Small intestine (tissue), 7 donors: Measurements from ENCODE around the gene RAPGEF6. TPM values are rescaled to one million over a fixed set of nuclear protein-coding genes. Genes with fewer than 3 reads are reported as not detected.

Experiments used
- DNase-seq, 2 donors: peaks; one replicate each; pipeline versions ENCODE4 v3.0.0 to v3.0.0-alpha.2; 2013
- FAIRE-seq: peaks from 2 replicates; lab custom pipeline; 2012; peaks lifted over from hg19 to GRCh38; lab: Jason Lieb, UNC
- H3K27ac ChIP-seq, 3 donors: one replicate each; pipeline ENCODE4 v1.5.1; 2013; ENCODE audit warnings: low read length in 2 of 3, mild to moderate bottlenecking in 2 of 3, control low read depth in 1 of 3, inconsistent platforms in 1 of 3, low read depth in 1 of 3, moderate library complexity in 1 of 3
- H3K27me3 ChIP-seq, 3 donors: one replicate each; pipeline ENCODE4 v1.6.1; 2013; ENCODE audit warnings: low read length in 3 of 3, inconsistent platforms in 1 of 3; ENCODE audit not compliant: control insufficient read depth in 3 of 3, insufficient read depth in 3 of 3
- H3K36me3 ChIP-seq, 3 donors: one replicate each; pipeline ENCODE4 v1.6.1; 2013; ENCODE audit warnings: low read length in 3 of 3, inconsistent platforms in 1 of 3, low read depth in 1 of 3, mild to moderate bottlenecking in 1 of 3, moderate library complexity in 1 of 3; ENCODE audit not compliant: control insufficient read depth in 3 of 3, insufficient read depth in 2 of 3
- H3K4me1 ChIP-seq, 3 donors: one replicate each; pipeline ENCODE4 v1.6.1; 2013; ENCODE audit warnings: low read length in 2 of 3, inconsistent platforms in 1 of 3, low read depth in 1 of 3, mild to moderate bottlenecking in 1 of 3, moderate library complexity in 1 of 3; ENCODE audit not compliant: control insufficient read depth in 3 of 3, insufficient read depth in 2 of 3
- H3K4me3 ChIP-seq, 3 donors: one replicate each; pipeline ENCODE4 v1.5.1; 2013; ENCODE audit warnings: low read length in 3 of 3, control low read depth in 1 of 3, inconsistent platforms in 1 of 3, low read depth in 1 of 3, mild to moderate bottlenecking in 1 of 3, moderate library complexity in 1 of 3
- H3K9me3 ChIP-seq, 2 donors: one replicate each; pipeline ENCODE4 v1.6.1; 2013; ENCODE audit warnings: low read depth in 1 of 2, low read length in 1 of 2; ENCODE audit not compliant: control insufficient read depth in 2 of 2, insufficient read depth in 1 of 2
- WGBS, 3 donors: extraction: QIAGEN DNeasy Blood & Tissue Kit; methylation state at CpG; one replicate each; pipeline ENCODE4 v1.1.7; 2013; 5-methylcytosine and 5-hydroxymethylcytosine counted together
- polyA plus RNA-seq, 4 donors: library from polyadenylated mRNA; stranded (reverse) in 3 of 4; unstranded in 1 of 4; fragments of 200-250 nt in 3 of 4; fragments of 120-200 nt in 1 of 4; gene quantifications; one replicate each; pipeline versions ENCODE4 v1.2.1 to v1.2.3, GENCODE V29; 2013
- donor health status: healthy with polysubstance abuse.
- donor health status: control.
- donor health status: control.
- donor health status: Bipolar disorder and iron deficiency.
- donor health status: healthy.

The RAPGEF6 gene
- polyA plus RNA-seq, 4 donors = 1.1 to 10.4 (median 2.3) TPM

- FAIRE-seq = no peak
Observed at GRCh38 chr5:131677115-131677514, 42.1 kb upstream of the RAPGEF6 start.

DNA sequence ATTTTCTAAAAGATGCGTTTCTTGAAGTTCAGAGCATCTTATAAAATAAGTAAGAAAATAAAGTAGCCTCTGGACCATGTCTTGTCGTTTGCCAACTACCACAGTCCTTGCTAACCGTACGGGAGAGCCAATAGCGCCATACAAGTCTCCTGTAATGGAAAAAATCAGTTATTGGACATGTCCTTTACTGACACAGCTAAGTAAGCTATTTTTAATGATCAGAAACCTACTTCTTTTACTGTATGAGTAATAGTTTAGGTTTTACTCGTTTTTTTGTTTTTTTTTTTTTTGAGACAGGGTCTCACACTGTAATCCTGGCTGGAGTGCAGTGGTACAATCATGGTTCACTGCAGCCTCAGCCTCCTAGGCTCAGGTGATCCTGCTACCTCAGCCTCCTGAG is 37.7 kb upstream of the RAPGEF6 start:
- peaks cover 0 to 3% (median 3%) of the 10 kb centered on the region in 3 donors for H3K4me1 ChIP-seq
- H3K4me3 ChIP-seq = no peak overlapping the region
- no peak for DNase-seq
- no peak for FAIRE-seq
- H3K27ac ChIP-seq = peak overlapping the region in 1 of 3 donors; percentile 65
- 56 to 91% (median 81%) methylated on average over 6 of the region's 6 CpGs for WGBS, 3 donors
- peaks cover 9 to 29% (median 23%) of the 10 kb centered on the region in 3 donors for H3K36me3 ChIP-seq
- no peaks in the 10 kb centered on the region for H3K9me3 ChIP-seq
- no peaks in the 10 kb centered on the region for H3K27me3 ChIP-seq

More at GRCh38 chr5:131677115-131677514, 42.1 kb upstream of the RAPGEF6 start:
- DNase-seq = no peak
- Histone ChIP-seq H3K4me1 (no peaks in the 10 kb centered on the region), H3K9me3 (no peaks in the 10 kb centered on the region), H3K27me3 (no peaks in the 10 kb centered on the region), H3K36me3 (peaks cover 7 to 27% (median 21%) of the 10 kb centered on the region in 3 donors), H3K27ac (no peak overlapping the region), H3K4me3 (no peak overlapping the region)
- 78 to 89% (median 81%) methylated on average over 3 of the region's 3 CpGs for WGBS, 3 donors

- no peaks in the 10 kb centered on the region for H3K27me3 ChIP-seq
- 44 to 74% (median 46%) methylated on average over 2 of the region's 2 CpGs for WGBS, 3 donors
- peaks cover 9 to 33% (median 19%) of the 10 kb centered on the region in 3 donors for H3K36me3 ChIP-seq
- H3K4me1 ChIP-seq = peaks cover 0 to 3% (median 3%) of the 10 kb centered on the region in 3 donors
- no peak for FAIRE-seq
- peak; percentile 1 to 32 for DNase-seq
- no peak overlapping the region for H3K4me3 ChIP-seq
- H3K27ac ChIP-seq = peak overlapping the region in 2 of 3 donors; percentile 47 to 78
- H3K9me3 ChIP-seq = no peaks in the 10 kb centered on the region
Observed at GRCh38 chr5:131671994-131672655, 37.1 kb upstream of the RAPGEF6 start.

- Histone ChIP-seq H3K4me1 (peaks cover 0 to 3% (median 3%) of the 10 kb centered on the region in 3 donors), H3K36me3 (peaks cover 2 to 31% (median 15%) of the 10 kb centered on the region in 3 donors), H3K9me3 (no peaks in the 10 kb centered on the region), H3K27ac (peak overlapping the region in 2 of 3 donors; percentile 16 to 47), H3K27me3 (no peaks in the 10 kb centered on the region), H3K4me3 (no peak overlapping the region)
- FAIRE-seq (no peak), DNase-seq (no peak)
Observed at GRCh38 chr5:131671409-131671808, 36.4 kb upstream of the RAPGEF6 start.

DNA sequence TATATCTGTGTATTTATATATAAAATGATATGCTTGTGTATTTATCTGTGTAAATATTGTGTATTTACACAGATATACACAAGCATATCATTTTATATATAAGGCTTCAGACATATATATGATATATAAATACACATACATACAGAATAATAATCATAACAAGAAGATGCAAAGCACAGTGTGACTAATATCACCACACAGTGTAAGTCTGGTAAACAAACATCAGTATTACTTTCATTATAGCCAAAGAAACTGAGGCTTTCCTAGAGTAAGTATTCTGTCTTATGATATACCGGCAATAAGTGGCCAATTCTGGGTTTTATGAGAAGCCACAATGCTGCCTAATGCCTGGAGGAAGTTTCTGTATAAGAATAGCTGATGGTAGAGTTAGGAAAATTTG is 29.9 kb upstream of the RAPGEF6 start:
- Histone ChIP-seq H3K36me3 (peaks cover 5 to 33% (median 12%) of the 10 kb centered on the region in 3 donors), H3K27ac (no peak overlapping the region), H3K27me3 (no peaks in the 10 kb centered on the region), H3K4me1 (no peaks in the 10 kb centered on the region), H3K4me3 (no peak overlapping the region), H3K9me3 (peaks cover 0 to 17% of the 10 kb centered on the region in 2 donors)
- WGBS, 3 donors = 71 to 88% (median 81%) methylated on average over 1 of the region's 1 CpG
- DNase-seq (no peak), FAIRE-seq (peak; percentile 49)

DNA sequence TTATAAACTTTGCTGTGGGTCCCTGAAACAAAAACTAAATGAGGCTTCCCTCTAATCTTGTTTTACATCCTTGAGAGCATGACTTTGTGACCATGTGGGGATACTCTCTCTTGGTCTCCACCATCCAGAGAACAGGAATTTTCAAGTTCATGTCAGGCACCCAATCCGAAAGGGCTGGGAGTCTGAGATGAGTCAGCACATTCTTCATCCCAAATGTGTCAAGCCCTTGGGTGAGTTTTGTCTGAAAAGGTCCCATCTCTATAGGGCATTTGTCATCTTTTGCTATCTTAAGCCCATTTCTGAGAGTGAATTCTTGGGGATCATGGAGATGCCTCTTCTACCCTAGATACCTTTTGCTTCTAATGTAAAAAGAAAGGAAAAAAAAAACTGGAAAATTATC is 26.9 kb upstream of the RAPGEF6 start:
- no peak overlapping the region for H3K4me3 ChIP-seq
- DNase-seq (no peak), FAIRE-seq (no peak)
- 98 to 100% (median 100%) methylated on average over 1 of the region's 1 CpG for WGBS, 3 donors
- no peaks in the 10 kb centered on the region for H3K27me3 ChIP-seq
- peaks cover 5 to 44% (median 21%) of the 10 kb centered on the region in 3 donors for H3K36me3 ChIP-seq
- H3K4me1 ChIP-seq = no peaks in the 10 kb centered on the region
- peaks cover 0 to 28% of the 10 kb centered on the region in 2 donors for H3K9me3 ChIP-seq
- no peak overlapping the region for H3K27ac ChIP-seq

DNA sequence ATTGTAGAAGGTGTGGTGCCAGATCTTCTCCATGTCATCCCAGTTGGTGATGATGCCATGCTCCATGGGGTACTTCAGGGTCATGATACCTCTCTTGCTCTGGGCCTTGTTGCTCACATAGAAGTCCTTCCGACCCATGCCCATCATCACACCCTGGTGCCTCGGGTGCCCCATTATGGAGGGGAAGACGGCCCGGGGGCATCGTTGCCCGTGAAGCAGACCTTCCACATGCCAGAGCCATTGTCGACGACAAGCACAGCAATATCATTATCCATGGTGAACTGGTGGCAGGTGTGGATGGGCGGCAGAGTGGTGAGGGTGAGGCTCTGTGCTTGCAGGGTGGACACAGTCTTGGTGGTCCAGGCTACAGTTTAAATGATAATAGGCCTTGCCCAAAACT is 24.8 kb upstream of the RAPGEF6 start:
- Histone ChIP-seq H3K36me3 (peaks cover 5 to 49% (median 21%) of the 10 kb centered on the region in 3 donors), H3K27ac (no peak overlapping the region), H3K4me3 (no peak overlapping the region), H3K9me3 (peaks cover 0 to 28% of the 10 kb centered on the region in 2 donors), H3K27me3 (no peaks in the 10 kb centered on the region), H3K4me1 (no peaks in the 10 kb centered on the region)
- no peak for DNase-seq
- 96 to 100% (median 98%) methylated on average over 9 of the region's 9 CpGs for WGBS, 3 donors
- FAIRE-seq = no peak

GRCh38 chr5:131659290-131659689 is 24.3 kb upstream of the RAPGEF6 start:
- Histone ChIP-seq H3K27ac (no peak overlapping the region), H3K9me3 (peaks cover 0 to 28% of the 10 kb centered on the region in 2 donors), H3K36me3 (peaks cover 5 to 47% (median 20%) of the 10 kb centered on the region in 3 donors), H3K27me3 (no peaks in the 10 kb centered on the region), H3K4me1 (no peaks in the 10 kb centered on the region), H3K4me3 (no peak overlapping the region)
- 96 to 98% (median 98%) methylated on average over 13 of the region's 13 CpGs for WGBS, 3 donors
- FAIRE-seq = no peak
- no peak for DNase-seq
